Measurements from ENCODE around the gene TM9SF1. TPM values are rescaled to one million over a fixed set of nuclear protein-coding genes. Genes with fewer than 3 reads are reported as not detected.

The TM9SF1 gene
- total and polyA plus RNA-seq, 2 of the 13 experiments (the other 11 are each of a cell fraction or from before 2014, with no cell fraction given) = 83.2 to 110 TPM

DNA sequence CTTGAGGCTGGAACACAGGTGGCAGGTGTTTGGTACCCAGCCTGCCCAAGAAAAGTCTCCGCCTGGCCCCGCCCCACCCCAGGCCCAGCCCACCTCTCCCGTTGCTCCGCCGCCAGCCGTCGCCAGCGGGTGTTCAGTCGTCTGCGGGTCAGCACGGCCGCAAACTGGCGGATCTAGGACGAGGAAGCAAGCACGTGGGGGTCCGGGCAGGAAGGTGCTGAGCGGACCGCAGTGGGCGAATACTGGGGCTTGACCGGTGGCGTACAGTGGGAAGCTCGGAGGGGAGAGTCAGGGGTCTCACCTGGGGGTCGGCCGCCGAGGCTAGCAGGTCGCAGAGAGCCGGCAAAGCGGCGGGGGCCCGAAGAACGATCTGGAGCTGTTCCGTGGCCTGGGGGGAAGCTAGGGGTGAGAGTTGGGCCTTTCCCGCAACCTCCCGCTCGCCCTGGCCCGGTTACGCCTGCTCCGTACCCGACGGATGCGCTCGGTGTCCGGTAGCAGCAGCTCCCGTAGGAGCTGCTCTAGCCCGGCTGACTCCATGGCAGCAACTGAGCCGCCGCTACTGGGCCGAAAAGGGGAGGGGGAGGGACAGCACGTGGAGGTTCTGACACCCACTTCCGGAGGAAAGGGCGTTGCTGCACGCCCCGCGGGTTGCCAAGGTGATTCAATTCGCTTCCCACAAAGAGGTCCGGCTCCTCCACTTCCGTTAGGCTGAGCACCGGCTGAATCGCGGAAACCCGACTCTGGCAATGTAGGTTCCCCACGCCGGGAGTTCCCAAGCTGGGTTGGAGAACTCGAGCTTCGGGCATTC lies 6.8 kb downstream of the TM9SF1 start, which contains the start of gene IPO4 (continued):
- TF ChIP-seq THYN1 (CRISPR knock-in tag; IDR thresholded peaks at IDR 0.05; ENCODE audit: borderline replicate concordance, low read depth) = peak; percentile 99
- TF ChIP-seq HOXD1 (CRISPR knock-in tag; IDR thresholded peaks at IDR 0.05) = peak; percentile 96
- TF ChIP-seq PATZ1 (CRISPR knock-in tag; IDR thresholded peaks at IDR 0.05) = peak; percentile 95
- peak; percentile 97 for TF ChIP-seq ZNF749 (CRISPR knock-in tag; IDR thresholded peaks at IDR 0.05; ENCODE audit: borderline replicate concordance)
- no peak for TF ChIP-seq ZNF75D (CRISPR knock-in tag; IDR thresholded peaks at IDR 0.05; ENCODE audit: borderline replicate concordance)
- TF ChIP-seq KDM1A (CRISPR knock-in tag; IDR thresholded peaks at IDR 0.05) = peak; percentile 65; the same call in 1 of the 2 replicates
- TF ChIP-seq PTBP1 (IDR thresholded peaks at IDR 0.05; ENCODE audit: low read depth, low read length, poor library complexity, severe bottlenecking) = peak; percentile 99
- TF ChIP-seq ZNF629 (CRISPR knock-in tag; conservative IDR thresholded peaks at IDR 0.05) = peak; percentile 58
- peak; percentile 96 for TF ChIP-seq WIZ (CRISPR knock-in tag; IDR thresholded peaks at IDR 0.05)
- TF ChIP-seq HMGXB3 (CRISPR knock-in tag; IDR thresholded peaks at IDR 0.05; ENCODE audit: borderline replicate concordance) = peak; percentile 97
- peak; percentile 99 for TF ChIP-seq ZNF430 (CRISPR knock-in tag; IDR thresholded peaks at IDR 0.05)
- peak; percentile 95 for TF ChIP-seq TMF1 (CRISPR knock-in tag; IDR thresholded peaks at IDR 0.05; ENCODE audit: low read depth)
- TF ChIP-seq, protein P1, sequence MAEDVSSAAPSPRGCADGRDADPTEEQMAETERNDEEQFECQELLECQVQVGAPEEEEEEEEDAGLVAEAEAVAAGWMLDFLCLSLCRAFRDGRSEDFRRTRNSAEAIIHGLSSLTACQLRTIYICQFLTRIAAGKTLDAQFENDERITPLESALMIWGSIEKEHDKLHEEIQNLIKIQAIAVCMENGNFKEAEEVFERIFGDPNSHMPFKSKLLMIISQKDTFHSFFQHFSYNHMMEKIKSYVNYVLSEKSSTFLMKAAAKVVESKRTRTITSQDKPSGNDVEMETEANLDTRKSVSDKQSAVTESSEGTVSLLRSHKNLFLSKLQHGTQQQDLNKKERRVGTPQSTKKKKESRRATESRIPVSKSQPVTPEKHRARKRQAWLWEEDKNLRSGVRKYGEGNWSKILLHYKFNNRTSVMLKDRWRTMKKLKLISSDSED (CRISPR knock-in tag; IDR thresholded peaks at IDR 0.05) = no peak; the same call in 1 of the 2 replicates
- no peak for TF ChIP-seq ZNF496 (CRISPR knock-in tag; IDR thresholded peaks at IDR 0.05; ENCODE audit: insufficient replicate concordance)
- peak; percentile 99 for TF ChIP-seq ZFP90 (CRISPR knock-in tag; IDR thresholded peaks at IDR 0.05; ENCODE audit: borderline replicate concordance)
- peak; percentile 98 for TF ChIP-seq ARNT2 (CRISPR knock-in tag; IDR thresholded peaks at IDR 0.05; ENCODE audit: low read depth)
- TF ChIP-seq ETS1 (CRISPR knock-in tag; IDR thresholded peaks at IDR 0.05) = peak; percentile 99
- peak; percentile 99 for TF ChIP-seq KDM5A (IDR thresholded peaks at IDR 0.05; ENCODE audit: borderline replicate concordance, low read length)
